Neural crest cell (in vitro differentiated cells): Measurements from ENCODE around the gene CDK15. TPM values are rescaled to one million over a fixed set of nuclear protein-coding genes. Genes with fewer than 3 reads are reported as not detected.

Source experiments
- DNase-seq: peaks from one replicate; pipeline ENCODE4 v3.0.0; 2021; ENCODE audit warnings: low read depth, mixed read lengths, low spot score
- H3K27ac Mint-ChIP-seq: one replicate; pipeline ENCODE4 v1.8.0; 2021; ENCODE audit warnings: mild to moderate bottlenecking, mixed read lengths; ENCODE audit not compliant: unreplicated experiment
- H3K27me3 Mint-ChIP-seq: 2 replicates; pipeline ENCODE4 v1.8.0; 2021; ENCODE audit warnings: low read depth, mild to moderate bottlenecking, mixed read lengths
- H3K36me3 Mint-ChIP-seq: 2 replicates; pipeline ENCODE4 v1.8.0; 2021; ENCODE audit warnings: low read depth, mild to moderate bottlenecking, mixed read lengths
- H3K4me1 Mint-ChIP-seq: 2 replicates; pipeline ENCODE4 v1.8.0; 2021; ENCODE audit warnings: mixed read lengths
- H3K4me3 Mint-ChIP-seq: one replicate; pipeline ENCODE4 v1.8.0; 2021; ENCODE audit warnings: mild to moderate bottlenecking, mixed read lengths
- H3K9me3 Mint-ChIP-seq: 2 replicates; pipeline ENCODE4 v1.8.0; 2021; ENCODE audit warnings: mixed read lengths
- total RNA-seq: library from RNA; stranded (reverse); gene quantifications from 2 replicates; pipeline ENCODE4 v1.2.1, GENCODE V29; 2021
- TF ChIP-seq, protein P1 (sequence below): fragments of 200-600 bp; sonication (generic); conservative IDR thresholded peaks from 2 replicates; pipeline ENCODE4 v1.5.0; 2021; ENCODE audit warnings: antibody characterized with exemption, mild to moderate bottlenecking

CDK15 gene
- total RNA-seq, 1 donor from 2014 or later = not detected

DNA sequence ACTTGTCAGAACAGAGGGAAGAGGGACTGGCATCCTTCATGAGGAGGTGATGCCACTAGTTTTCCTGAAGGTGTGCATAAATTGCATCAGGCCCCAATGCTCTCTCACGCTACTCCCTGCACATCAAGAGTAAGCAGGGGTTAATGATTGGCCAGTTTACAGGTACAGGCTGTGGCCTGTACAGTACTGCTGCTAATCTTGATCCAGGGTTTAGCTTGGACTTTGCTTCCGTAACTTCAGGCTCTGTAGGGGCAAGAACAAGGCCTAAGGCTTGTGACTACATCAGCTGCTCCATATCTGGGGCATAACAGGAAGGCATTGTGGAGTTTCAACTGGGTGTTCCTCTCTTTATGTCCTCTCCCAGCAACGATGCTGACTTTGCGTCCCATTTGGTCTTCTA, 130.5 kb downstream of the CDK15 start:
- H3K27me3 Mint-ChIP-seq = peaks cover 4% of the 10 kb centered on the region
- peaks cover 37% of the 10 kb centered on the region for H3K4me1 Mint-ChIP-seq
- H3K9me3 Mint-ChIP-seq = no peaks in the 10 kb centered on the region
- H3K4me3 Mint-ChIP-seq = no peak overlapping the region
- no peaks in the 10 kb centered on the region for H3K36me3 Mint-ChIP-seq
- no peak for DNase-seq
- TF ChIP-seq, protein P1, sequence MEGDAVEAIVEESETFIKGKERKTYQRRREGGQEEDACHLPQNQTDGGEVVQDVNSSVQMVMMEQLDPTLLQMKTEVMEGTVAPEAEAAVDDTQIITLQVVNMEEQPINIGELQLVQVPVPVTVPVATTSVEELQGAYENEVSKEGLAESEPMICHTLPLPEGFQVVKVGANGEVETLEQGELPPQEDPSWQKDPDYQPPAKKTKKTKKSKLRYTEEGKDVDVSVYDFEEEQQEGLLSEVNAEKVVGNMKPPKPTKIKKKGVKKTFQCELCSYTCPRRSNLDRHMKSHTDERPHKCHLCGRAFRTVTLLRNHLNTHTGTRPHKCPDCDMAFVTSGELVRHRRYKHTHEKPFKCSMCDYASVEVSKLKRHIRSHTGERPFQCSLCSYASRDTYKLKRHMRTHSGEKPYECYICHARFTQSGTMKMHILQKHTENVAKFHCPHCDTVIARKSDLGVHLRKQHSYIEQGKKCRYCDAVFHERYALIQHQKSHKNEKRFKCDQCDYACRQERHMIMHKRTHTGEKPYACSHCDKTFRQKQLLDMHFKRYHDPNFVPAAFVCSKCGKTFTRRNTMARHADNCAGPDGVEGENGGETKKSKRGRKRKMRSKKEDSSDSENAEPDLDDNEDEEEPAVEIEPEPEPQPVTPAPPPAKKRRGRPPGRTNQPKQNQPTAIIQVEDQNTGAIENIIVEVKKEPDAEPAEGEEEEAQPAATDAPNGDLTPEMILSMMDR = no peak
- no peak overlapping the region for H3K27ac Mint-ChIP-seq

DNA sequence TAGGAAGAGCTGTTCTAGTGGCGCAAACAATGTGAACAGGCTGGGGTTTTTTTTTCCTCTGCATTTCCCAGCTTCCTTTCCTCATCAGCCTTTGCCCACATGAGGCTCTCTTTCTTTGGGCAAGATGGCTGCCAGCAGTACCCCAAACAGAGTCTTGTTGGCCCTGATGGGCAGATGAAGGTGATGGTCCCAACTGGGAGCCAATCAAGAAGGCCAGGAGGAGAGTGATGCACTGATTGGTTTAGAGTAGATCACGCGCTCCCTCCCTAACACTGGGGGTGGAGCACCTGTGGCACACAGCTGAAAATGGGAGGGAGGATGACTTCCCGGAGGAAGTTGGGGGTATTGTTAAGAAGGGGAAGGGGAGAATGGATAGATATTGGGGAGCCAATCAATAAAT, 131.0 kb downstream of the CDK15 start:
- Mint-ChIP-seq H3K27ac (no peak overlapping the region), H3K27me3 (peaks cover 4% of the 10 kb centered on the region), H3K4me3 (no peak overlapping the region), H3K4me1 (peaks cover 34% of the 10 kb centered on the region), H3K36me3 (no peaks in the 10 kb centered on the region), H3K9me3 (no peaks in the 10 kb centered on the region)
- TF ChIP-seq, protein P1 = no peak
- DNase-seq = no peak

DNA sequence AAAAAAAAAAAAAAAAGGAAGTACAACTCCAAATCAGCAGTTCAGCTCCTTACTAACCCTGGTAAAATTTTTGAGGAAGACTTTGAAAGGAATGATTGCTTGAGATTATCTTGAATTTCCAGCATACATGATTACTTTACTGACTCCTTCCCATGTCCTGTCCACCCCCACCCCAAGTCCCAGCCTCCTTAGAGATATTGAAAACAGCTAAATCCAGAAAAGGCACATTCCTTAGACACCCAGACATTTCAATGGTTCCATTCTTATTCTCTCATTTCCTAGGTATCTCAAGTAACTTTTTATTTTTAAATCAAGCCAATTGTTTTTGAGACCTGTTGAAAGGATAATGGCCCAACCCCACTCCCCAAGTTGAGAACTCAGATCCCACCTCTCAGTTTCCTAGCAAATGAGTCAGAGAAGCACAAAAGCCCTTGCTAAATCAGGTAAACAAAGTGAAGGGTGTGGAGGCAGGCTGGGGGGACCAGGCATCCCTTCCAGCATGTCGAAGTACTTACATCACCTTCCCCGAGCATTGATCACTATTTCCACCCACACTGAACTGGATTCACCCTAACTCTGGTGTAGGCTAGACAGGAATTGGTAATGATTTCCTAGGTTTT, 131.9 kb downstream of the CDK15 start:
- H3K27ac Mint-ChIP-seq = no peak overlapping the region
- H3K9me3 Mint-ChIP-seq = no peaks in the 10 kb centered on the region
- no peak overlapping the region for H3K4me3 Mint-ChIP-seq
- H3K4me1 Mint-ChIP-seq = peaks cover 27% of the 10 kb centered on the region
- no peaks in the 10 kb centered on the region for H3K36me3 Mint-ChIP-seq
- no peak for DNase-seq
- TF ChIP-seq, protein P1 = no peak
- no peaks in the 10 kb centered on the region for H3K27me3 Mint-ChIP-seq

DNA sequence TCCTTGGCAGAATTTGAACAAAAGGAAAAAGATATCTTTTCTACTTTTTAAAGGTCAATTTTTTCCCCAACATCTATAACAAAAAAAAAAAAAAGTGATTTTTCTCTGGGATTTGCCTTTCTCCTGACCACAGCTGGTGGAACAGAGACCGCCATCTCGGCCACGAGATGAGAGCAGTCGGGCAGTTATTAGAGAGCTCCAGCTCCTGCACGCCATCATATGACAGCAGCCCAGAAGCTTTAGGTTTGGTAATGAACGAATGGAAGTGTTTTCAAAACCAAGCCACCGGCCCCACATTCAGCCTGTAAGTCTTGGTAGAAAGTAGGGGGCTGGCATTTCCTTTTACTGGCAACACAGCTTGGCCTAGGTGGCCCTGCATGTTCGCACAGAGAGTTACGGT, 132.4 kb downstream of the CDK15 start:
- no peaks in the 10 kb centered on the region for H3K27me3 Mint-ChIP-seq
- H3K36me3 Mint-ChIP-seq = no peaks in the 10 kb centered on the region
- no peaks in the 10 kb centered on the region for H3K9me3 Mint-ChIP-seq
- no peak for DNase-seq
- H3K4me1 Mint-ChIP-seq = peaks cover 22% of the 10 kb centered on the region
- H3K27ac Mint-ChIP-seq = no peak overlapping the region
- no peak overlapping the region for H3K4me3 Mint-ChIP-seq
- TF ChIP-seq, protein P1 = no peak

DNA sequence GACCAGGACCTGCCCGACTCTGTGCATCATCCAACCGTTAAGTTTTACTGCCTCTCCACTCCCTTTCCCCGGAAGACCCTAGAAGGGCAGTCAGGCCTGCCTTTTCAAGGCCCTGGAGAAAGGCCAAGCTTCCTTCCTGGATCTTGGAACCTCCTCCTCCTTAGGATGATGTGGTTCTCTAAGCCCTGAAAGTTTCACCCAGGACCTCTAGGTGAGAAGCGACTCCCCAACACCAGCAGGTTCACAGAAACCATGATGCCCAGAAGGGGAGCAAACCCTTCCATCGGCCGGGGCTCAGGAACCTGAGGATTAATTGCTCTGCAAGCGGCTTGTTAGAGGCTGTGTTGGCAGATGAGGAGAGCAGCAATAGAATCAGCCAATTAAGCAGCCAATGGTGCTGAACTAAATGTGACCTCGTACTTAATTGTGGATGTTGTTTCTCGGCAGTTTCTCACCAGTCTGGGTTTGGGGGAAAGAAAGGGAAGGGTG, 133.2 kb downstream of the CDK15 start:
- Mint-ChIP-seq H3K27me3 (no peaks in the 10 kb centered on the region), H3K36me3 (no peaks in the 10 kb centered on the region), H3K27ac (no peak overlapping the region), H3K9me3 (no peaks in the 10 kb centered on the region), H3K4me3 (no peak overlapping the region), H3K4me1 (peaks cover 15% of the 10 kb centered on the region)
- no peak for DNase-seq
- TF ChIP-seq, protein P1 = no peak
